ENCODE data around the gene MRPL46. TPM values are rescaled to one million over a fixed set of nuclear protein-coding genes. Genes with fewer than 3 reads are reported as not detected.
"Not testable (repeated sequence)": the region's sequence is repeated elsewhere in the genome, so short reads cannot be mapped to it uniquely, and the experiment has no call there.

MRPL46 gene
- total RNA-seq, 3 donors from 2014 or later = 24.9 to 29.3 (median 27.7) TPM

- H3K4me3 ChIP-seq = no peak overlapping the region
- H3K4me1 ChIP-seq (ENCODE audit: low read depth) = no peaks in the 10 kb centered on the region
- ATAC-seq (no peak), DNase-seq (no peak)
- no peaks in the 10 kb centered on the region for H3K36me3 ChIP-seq (ENCODE audit: low read depth)
- intact Hi-C loops (cut with DNase I, micrococcal nuclease) = loop anchor here in 1 of 2 donors (10.0 kb wide), 1 partner anchor 136 kb away; no protein-coding TSS in a partner anchor
- H3K9me3 ChIP-seq = no peaks in the 10 kb centered on the region
- no peak for TF ChIP-seq CTCF (IDR thresholded peaks at IDR 0.05)
Measured at GRCh38 chr15:88479169-88479568, 12.0 kb upstream of the MRPL46 start.

GRCh38 chr15:88477904-88478303 lies 10.7 kb upstream of the MRPL46 start:
- intact Hi-C loops (cut with DNase I, micrococcal nuclease) = loop anchor here in 1 of 2 donors (10.0 kb wide), 1 partner anchor 137 kb away; no protein-coding TSS in a partner anchor
- Histone ChIP-seq H3K4me1 (ENCODE audit: low read depth) (no peaks in the 10 kb centered on the region), H3K36me3 (ENCODE audit: low read depth) (no peaks in the 10 kb centered on the region), H3K9me3 (no peaks in the 10 kb centered on the region), H3K4me3 (no peak overlapping the region)
- DNase-seq (no peak), ATAC-seq (no peak)
- TF ChIP-seq CTCF (IDR thresholded peaks at IDR 0.05) = no peak

- ATAC-seq (no peak), DNase-seq (no peak)
- intact Hi-C loops (cut with DNase I, micrococcal nuclease) = loop anchor here in 1 of 2 donors (10.0 kb wide), 1 partner anchor 138 kb away; no protein-coding TSS in a partner anchor
- Histone ChIP-seq H3K9me3 (no peaks in the 10 kb centered on the region), H3K36me3 (ENCODE audit: low read depth) (no peaks in the 10 kb centered on the region), H3K4me3 (no peak overlapping the region), H3K4me1 (ENCODE audit: low read depth) (no peaks in the 10 kb centered on the region)
- TF ChIP-seq CTCF (IDR thresholded peaks at IDR 0.05) = no peak
Measured at GRCh38 chr15:88477126-88477525, 9.9 kb upstream of the MRPL46 start.

GRCh38 chr15:88476635-88477060 lies 9.5 kb upstream of the MRPL46 start:
- no peaks in the 10 kb centered on the region for H3K9me3 ChIP-seq
- H3K4me3 ChIP-seq = no peak overlapping the region
- intact Hi-C loops (cut with DNase I, micrococcal nuclease) = loop anchor here in 1 of 2 donors (10.0 kb wide), 1 partner anchor 138 kb away; no protein-coding TSS in a partner anchor
- ATAC-seq (peak; percentile 66), DNase-seq (peak in 1 of 3 donors; percentile 28)
- H3K36me3 ChIP-seq (ENCODE audit: low read depth) = no peaks in the 10 kb centered on the region
- TF ChIP-seq CTCF (IDR thresholded peaks at IDR 0.05) = no peak
- no peaks in the 10 kb centered on the region for H3K4me1 ChIP-seq (ENCODE audit: low read depth)

GRCh38 chr15:88473661-88474293 lies 6.6 kb upstream of the MRPL46 start:
- not testable (repeated sequence) for ATAC-seq; H3K4me3 ChIP-seq; H3K4me1 ChIP-seq (ENCODE audit: low read depth); DNase-seq; H3K36me3 ChIP-seq (ENCODE audit: low read depth); H3K9me3 ChIP-seq
- intact Hi-C loops (cut with DNase I, micrococcal nuclease) = loop anchor here in 1 of 2 donors (10.0 kb wide), 1 partner anchor 141 kb away; no protein-coding TSS in a partner anchor

GRCh38 chr15:88472225-88472624 lies 5.0 kb upstream of the MRPL46 start:
- H3K9me3 ChIP-seq = no peaks in the 10 kb centered on the region
- peaks cover 5% of the 10 kb centered on the region for H3K4me1 ChIP-seq (ENCODE audit: low read depth)
- ATAC-seq = no peak
- H3K4me3 ChIP-seq = no peak overlapping the region
- intact Hi-C loops (cut with DNase I, micrococcal nuclease) = loop anchor here in 1 of 2 donors (10.0 kb wide), 1 partner anchor 143 kb away; no protein-coding TSS in a partner anchor
- no peak for DNase-seq
- no peak for TF ChIP-seq CTCF (IDR thresholded peaks at IDR 0.05)
- no peaks in the 10 kb centered on the region for H3K36me3 ChIP-seq (ENCODE audit: low read depth)

Measured in mucosa of descending colon (tissue), 3 donors.